ENCODE data around the gene NPL. TPM values are rescaled to one million over a fixed set of nuclear protein-coding genes. Genes with fewer than 3 reads are reported as not detected.

Gene NPL, protein sequence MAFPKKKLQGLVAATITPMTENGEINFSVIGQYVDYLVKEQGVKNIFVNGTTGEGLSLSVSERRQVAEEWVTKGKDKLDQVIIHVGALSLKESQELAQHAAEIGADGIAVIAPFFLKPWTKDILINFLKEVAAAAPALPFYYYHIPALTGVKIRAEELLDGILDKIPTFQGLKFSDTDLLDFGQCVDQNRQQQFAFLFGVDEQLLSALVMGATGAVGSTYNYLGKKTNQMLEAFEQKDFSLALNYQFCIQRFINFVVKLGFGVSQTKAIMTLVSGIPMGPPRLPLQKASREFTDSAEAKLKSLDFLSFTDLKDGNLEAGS
- total RNA-seq: 10 to 100 TPM; 11.9 to 25.2 TPM
- long read RNA-seq, donor 1, partial matches to known transcripts: 1 of 9 reads
- long read RNA-seq, donor 1, other reads (novel, unspliced or antisense): 8 of 9 reads
- long read RNA-seq, donor 2, partial matches to known transcripts: 2 of 25 reads
- long read RNA-seq, donor 2, other reads (novel, unspliced or antisense): 23 of 25 reads

DNA sequence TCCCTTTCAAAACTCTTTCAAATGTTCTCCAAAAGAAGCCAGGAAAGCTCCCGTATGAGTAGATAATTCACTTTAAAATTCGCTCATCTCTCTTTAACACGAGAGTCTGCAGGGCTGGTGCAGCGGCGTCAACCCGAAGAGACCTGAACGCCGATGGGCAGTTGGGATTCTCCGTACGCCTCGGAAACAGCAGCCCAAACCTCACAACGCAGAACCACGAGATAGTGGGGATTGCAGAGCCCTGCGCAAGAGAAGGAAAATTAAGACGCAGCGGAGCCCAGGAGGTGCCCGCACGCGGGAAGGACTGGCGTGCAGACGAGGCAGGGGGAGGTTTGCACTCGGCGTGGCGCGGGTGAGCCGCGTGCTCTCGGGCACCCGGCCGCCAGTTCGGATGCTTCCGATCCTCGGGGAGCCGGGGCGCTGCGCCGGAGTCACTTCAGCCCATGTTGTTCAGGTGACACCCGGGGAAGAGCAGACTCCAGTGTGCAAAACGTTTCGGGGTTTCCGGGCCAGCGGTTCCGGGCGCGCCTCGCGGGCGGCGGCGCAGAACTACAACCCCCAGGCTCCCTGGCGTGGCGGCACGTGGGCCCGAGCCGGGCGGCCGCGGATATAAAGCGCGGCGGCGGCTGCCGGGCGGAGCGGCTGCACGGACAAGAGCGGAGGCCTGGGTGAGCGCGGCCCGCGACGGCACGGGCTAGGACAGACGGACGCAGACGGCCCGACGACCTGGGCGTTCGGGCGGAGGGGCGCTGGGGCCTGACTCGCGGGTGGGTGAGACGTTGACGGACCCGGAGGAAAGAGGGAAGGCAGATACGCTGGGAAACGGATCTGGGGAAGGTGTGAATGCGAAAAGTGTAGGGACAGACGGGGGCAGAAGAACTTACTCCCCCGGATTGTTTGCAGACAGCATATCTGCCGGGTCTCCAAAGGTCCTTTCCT is at the start of gene NPL:
Gene NPL (plus strand): TSS at position 636 of the 939 bp plus-strand sequence. CDS start 4,599 bp downstream, outside the sequence.
- intact Hi-C loops (cut with DNase I): loop anchor here in 1 of 2 donors (5.0 kb wide), 1 partner anchor 192 kb away; no protein-coding TSS in a partner anchor
- DNase-seq (ENCODE audit: low spot score): peak; percentile 96

DNA sequence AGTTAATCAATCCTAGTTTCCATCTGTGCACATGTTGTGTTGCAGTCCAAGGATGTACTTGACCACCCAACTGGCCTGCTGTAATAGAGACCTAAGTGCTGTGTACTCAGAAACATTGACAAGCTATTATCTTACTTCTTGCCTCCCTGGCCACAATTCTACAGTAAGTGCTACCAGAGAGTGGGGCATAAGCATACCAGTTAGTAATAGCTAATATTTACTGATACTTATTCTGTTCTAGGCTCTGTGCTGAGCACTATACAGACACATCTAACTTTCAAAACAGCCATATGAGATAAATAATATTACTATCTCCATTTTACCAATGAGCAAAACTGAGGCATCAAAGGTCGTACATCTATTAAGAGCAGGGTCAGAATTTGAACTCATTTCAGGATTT is 49.5 kb upstream of the NPL start:
- DNase-seq (ENCODE audit: low spot score): no peak
- intact Hi-C loops (cut with DNase I): no loop called here

- intact Hi-C loops (cut with DNase I): no loop called here
- no peak for DNase-seq (ENCODE audit: low spot score)
These were observed 46.8 kb upstream of the NPL start for GRCh38 chr1:182742780-182743179.

DNA sequence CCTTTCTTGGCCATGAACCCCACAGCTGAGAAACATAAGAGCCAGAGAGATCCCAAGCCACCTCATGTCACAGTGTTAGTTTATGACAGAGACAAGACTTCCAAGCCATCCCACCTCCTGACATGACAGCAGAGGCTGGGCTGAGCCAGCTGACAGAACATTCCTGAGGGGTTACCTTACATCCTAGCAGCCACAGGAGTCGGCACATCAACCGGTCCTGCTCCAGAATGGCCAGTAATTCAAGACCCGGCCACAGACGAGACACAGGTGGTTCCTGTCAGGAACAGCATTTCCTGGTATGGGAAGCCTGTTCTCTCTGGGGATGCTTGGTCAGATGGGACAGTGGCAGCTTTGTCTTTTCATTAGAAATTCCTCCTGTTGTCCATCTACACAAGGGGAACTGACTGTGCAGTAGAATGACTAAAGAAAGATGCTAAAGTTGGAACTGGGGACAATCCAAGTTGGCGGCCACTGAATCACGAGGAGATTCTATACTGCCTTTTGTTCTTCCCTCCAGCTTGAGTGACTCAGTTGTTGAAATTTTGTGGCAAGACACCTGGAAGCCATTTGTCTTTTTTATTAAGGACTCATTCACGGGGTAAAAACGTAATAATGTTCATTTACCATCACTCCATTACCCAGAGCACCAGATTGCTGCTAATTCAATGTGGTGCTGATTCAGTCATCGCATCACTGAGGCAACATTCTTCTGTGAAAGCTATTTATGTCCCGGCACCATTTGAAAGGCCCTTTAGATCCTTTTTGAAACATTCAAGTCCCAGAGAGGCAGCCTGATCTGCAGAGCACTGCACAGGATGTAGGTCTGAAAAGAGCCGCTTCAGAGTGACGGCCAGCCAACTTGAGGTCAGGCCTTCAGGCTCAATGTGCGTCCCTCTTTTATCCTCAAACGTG is 37.2 kb upstream of the NPL start:
- no peak for DNase-seq (ENCODE audit: low spot score)
- intact Hi-C loops (cut with DNase I): no loop called here

DNA sequence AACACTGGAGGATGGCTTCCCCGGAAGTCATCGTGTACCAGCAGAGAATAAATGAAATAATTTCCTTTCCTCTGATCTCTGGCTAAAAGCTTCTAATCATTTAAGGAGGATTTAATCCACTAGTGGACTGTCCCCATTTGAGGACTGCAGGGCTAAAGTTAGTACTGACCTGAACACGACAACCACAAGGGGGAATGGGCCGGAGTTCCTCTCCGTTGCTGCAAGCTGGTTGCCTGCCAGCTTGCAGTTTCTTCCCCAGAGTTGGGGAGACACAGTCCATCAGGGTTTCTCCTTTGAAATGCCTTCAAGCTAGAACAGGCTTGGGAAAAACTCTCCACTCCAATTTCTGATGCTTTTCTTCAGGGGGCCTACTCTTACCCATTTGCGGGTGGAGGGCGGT is 35.5 kb upstream of the NPL start:
- intact Hi-C loops (cut with DNase I): no loop called here
- DNase-seq (ENCODE audit: low spot score): no peak

- intact Hi-C loops (cut with DNase I): no loop called here
- no peak for DNase-seq (ENCODE audit: low spot score)
These were observed 34.8 kb upstream of the NPL start for GRCh38 chr1:182754543-182755314.

DNA sequence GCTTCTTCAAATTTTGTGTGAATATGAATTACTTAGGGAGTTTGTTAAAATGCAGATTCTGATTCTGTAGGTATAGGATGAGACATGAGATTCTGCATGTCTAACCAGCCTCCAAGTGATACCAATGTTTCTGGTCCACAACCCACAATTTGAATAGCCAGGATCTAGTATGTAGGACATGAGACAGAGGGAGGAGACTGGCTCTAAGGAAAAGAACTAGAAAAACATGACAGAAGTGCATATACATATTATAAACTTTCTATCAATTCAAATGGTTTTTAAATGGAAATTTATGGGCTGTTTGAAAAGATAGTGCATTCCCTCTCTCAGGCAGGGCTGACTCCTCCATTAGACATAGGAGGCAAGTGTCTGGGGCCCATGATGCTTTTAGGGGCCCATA is 33.9 kb upstream of the NPL start:
- no peak for DNase-seq (ENCODE audit: low spot score)
- intact Hi-C loops (cut with DNase I): no loop called here

- no peak for DNase-seq (ENCODE audit: low spot score)
- intact Hi-C loops (cut with DNase I): no loop called here
These were observed 33.1 kb upstream of the NPL start for GRCh38 chr1:182756423-182756822.

- intact Hi-C loops (cut with DNase I): no loop called here
- DNase-seq (ENCODE audit: low spot score): no peak
These were observed 27.9 kb upstream of the NPL start for GRCh38 chr1:182761396-182762395.

GRCh38 chr1:182762536-182762935 is 27.0 kb upstream of the NPL start:
- intact Hi-C loops (cut with DNase I): no loop called here
- no peak for DNase-seq (ENCODE audit: low spot score)

GRCh38 chr1:182764029-182764727 is 25.4 kb upstream of the NPL start:
- intact Hi-C loops (cut with DNase I): no loop called here
- no peak for DNase-seq (ENCODE audit: low spot score)

- no peak for DNase-seq (ENCODE audit: low spot score)
- intact Hi-C loops (cut with DNase I): no loop called here
These were observed 24.2 kb upstream of the NPL start for GRCh38 chr1:182765391-182765790.

DNA sequence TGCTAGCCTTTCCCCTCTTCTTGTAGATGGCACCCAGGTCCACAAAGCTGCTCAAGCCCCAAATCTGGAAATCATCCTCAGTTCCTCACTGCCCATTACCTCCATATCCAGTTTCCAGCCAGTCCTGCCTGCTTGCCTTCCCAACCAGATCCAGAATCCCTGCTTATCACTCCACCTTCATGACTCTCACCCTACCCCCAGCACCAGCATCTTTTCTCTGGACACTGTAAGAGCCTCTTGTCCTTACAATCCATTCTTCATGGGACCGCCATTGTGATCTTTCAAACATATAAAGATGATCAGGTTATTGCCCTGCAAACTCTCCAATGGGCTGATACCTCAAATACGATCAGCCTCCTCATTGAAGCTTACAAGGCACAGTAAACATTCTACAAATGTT is 23.5 kb upstream of the NPL start:
- no peak for DNase-seq (ENCODE audit: low spot score)
- intact Hi-C loops (cut with DNase I): no loop called here

DNA sequence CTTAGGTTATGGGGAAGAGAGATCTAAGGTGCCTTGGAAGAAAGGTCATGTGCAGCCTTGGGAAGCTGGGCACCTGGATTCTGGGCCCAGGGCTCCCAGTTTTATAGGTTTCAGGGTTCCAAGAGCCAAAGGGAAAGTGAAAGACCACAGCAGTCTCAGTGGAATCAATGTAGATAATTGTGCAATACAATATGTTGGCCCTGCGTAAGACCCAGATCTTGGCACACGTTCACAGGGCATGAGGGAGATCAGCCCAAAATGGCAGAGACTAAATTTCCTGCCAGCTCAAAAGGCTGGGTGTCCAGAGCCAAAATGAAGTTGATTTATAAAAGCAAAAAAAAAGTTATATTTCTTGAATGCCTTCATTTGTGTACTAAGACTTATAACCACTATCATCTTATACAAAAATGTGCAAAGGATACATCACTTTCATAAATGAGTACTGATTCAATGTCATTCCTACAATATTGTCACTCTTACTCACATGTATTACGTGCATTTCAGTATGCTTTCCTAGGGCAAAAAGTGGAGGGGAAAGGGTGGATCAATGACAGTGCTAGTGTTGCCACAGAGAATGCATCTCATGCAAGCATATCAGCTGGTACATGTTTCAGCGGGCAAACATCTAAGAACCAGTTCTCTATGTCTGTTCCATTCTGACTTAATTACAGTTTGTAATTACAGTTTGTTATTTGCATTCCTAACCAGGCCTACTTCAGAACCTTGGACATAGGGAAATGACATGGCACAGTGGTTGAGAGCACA is 22.5 kb upstream of the NPL start:
- no peak for DNase-seq (ENCODE audit: low spot score)
- intact Hi-C loops (cut with DNase I): no loop called here

DNA sequence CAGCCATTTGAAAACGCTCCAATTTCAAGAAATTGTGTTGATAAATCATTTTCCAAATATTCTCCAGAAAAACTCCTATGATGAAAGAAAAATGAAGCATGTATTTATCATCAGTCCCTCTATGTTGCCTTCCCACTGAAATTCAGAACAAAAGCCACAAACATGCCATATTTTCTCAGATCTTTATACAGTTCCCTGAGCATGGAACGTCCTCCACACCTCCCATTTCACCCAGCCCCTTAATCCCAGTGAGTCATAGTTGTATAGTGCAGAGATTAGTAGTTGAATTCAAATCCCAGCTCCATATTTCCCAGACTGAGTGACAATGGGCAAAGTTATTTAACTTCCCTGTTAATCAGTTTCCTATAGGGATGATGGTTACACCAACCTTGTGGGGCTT is 20.6 kb upstream of the NPL start:
- intact Hi-C loops (cut with DNase I): no loop called here
- no peak for DNase-seq (ENCODE audit: low spot score)

DNA sequence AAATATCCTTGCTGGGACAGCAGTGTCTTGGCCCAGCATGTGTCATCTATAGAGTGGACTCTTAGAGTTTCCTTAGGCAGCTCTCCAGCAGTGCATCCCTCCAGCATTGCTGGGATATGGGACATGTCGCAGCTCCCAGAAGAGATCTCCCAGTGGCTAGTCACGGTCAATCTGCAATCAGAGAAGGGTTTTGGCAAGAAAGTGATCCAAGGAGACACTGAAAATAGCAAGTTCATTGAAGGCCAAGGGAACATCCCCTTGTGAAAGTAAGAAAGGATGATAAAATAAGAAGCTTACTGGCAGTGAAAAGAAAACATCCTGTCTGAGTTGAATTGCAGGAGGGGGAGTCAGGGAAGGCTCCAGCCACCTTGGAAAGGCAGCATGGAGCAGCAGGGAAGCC is 19.3 kb upstream of the NPL start:
- intact Hi-C loops (cut with DNase I): no loop called here

More for the DNA sequence above, 19.3 kb upstream of the NPL start:
- no peak for DNase-seq (ENCODE audit: low spot score)

Measured in posterior vena cava (tissue), 2 donors.